Ishikawa (cell line): ENCODE data around the gene ZBBX.

Source experiments
- EGR1 ChIP-seq: IDR thresholded peaks from 2 replicates; pipeline ENCODE4 v1.6.1; 2012
- NFIC ChIP-seq: IDR thresholded peaks from 2 replicates; pipeline ENCODE4 v1.6.1; 2012
- REST ChIP-seq: IDR thresholded peaks from 2 replicates; pipeline ENCODE4 v1.6.1; 2012; ENCODE audit warnings: low read depth, mild to moderate bottlenecking
- TEAD4 ChIP-seq: IDR thresholded peaks from 2 replicates; pipeline ENCODE4 v1.6.1; 2012
- YY1 ChIP-seq: IDR thresholded peaks from 2 replicates; pipeline ENCODE4 v1.6.1; 2012; ENCODE audit warnings: low read depth

Gene ZBBX

GRCh38 chr3:167198949-167199600, 181.0 kb downstream of the ZBBX start:
- TF ChIP-seq REST (no peak), TEAD4 (no peak), YY1 (no peak), NFIC (no peak), EGR1 (no peak)
